AG09319 (cell line): ENCODE measurements around the gene NBAS.

Experiments
- DNase-seq: peaks from one replicate; pipeline ENCODE4 v3.0.0-alpha.2; 2010; ENCODE audit warnings: low read depth; ENCODE audit errors: extremely low read depth
- TF ChIP-seq, protein P1 (sequence below): IDR thresholded peaks from 2 replicates; pipeline ENCODE4 v1.5.1; 2011; ENCODE audit warnings: low read depth, mild to moderate bottlenecking, inconsistent platforms, low read length, moderate library complexity

NBAS gene

DNA sequence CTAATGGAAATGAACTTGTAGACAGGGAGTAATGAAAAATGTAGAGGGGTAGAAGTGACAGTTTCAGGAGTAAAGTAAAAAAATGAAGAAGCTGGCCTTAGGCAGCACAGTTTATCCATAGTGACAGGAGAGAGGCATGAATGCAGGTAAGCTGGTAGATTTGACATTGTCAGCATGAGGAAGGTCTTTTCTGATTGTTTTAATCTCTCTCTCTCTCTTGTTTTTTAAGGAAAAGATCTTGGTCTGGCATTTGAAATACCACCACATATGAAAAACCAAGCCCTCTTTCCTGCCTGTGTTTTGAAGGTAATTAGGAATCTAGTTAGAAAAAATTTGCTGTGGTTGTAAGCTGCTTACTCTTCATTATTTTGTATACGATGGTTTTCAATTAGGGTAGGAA is 44.6 kb upstream of the NBAS start:
- TF ChIP-seq, protein P1, sequence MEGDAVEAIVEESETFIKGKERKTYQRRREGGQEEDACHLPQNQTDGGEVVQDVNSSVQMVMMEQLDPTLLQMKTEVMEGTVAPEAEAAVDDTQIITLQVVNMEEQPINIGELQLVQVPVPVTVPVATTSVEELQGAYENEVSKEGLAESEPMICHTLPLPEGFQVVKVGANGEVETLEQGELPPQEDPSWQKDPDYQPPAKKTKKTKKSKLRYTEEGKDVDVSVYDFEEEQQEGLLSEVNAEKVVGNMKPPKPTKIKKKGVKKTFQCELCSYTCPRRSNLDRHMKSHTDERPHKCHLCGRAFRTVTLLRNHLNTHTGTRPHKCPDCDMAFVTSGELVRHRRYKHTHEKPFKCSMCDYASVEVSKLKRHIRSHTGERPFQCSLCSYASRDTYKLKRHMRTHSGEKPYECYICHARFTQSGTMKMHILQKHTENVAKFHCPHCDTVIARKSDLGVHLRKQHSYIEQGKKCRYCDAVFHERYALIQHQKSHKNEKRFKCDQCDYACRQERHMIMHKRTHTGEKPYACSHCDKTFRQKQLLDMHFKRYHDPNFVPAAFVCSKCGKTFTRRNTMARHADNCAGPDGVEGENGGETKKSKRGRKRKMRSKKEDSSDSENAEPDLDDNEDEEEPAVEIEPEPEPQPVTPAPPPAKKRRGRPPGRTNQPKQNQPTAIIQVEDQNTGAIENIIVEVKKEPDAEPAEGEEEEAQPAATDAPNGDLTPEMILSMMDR = no peak
- no peak for DNase-seq

DNA sequence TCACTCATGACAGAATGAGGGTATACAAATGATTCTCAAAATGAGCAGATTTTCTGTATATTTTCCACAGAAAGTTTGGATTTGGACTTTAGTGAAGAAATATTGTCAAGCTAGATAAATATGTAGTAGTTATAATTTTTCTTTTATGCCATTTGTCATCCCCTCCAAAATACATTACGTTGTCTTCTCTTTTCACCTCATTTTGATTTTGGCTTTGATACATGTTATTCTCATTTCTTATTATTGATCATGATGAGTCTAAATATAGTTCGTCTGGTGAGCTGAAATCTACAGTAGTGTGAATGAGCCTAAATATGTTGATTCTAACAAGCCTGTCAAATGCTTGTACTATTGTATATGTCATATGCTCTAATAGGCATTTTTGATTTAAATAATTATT is 42.8 kb upstream of the NBAS start:
- TF ChIP-seq, protein P1 = no peak
- no peak for DNase-seq

DNA sequence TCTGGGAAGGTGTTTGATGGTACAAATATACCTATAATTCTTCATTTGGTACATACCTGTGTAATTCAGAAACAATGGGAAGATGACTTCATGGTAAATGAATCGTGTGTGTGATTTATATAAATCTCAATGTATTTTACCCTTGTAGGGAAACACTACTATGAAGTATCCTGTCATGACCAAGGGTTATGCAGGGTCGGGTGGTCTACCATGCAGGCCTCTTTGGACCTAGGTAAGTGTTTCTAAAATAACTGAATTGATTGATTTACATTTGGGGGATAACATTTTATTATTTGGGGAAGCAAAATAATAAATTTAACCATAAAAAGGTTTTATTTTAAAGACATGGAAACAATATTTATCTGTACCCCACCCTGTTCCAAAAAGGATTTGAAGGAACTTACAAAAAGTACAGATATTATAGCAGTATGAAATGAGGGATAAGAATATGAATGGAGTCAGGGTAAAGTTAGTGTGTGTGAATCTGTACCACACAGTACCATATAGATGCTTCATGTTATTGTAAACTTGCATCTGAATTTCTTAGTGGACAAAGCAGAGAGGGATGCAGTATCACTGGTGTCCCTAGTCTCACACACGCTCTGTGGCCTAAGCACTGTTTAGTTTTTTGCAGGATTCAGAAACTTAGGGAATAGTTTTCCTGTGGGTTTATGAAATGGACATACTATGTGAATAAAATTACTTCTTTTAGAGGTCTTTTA is 42.1 kb upstream of the NBAS start:
- no peak for DNase-seq
- TF ChIP-seq, protein P1 = no peak

DNA sequence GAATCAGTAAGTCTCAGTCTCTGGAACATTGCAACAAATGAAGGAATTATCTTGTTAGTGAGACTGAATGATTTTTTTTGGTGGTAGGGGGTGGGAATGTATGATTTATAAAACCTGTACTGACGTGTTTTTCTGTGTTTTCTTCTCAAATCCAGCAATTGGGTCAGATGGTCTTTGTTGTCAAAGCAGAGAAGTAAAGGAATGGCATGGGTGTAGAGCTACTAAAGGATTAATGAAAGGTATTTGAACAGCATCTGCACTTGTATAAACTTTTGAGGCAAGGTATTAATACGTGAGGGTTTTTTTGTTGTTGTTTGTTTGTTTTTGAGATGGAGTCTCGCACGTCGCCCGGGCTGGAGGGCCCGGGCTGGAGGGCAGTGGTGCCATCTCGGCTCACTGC is 41.3 kb upstream of the NBAS start:
- TF ChIP-seq, protein P1 = no peak
- no peak for DNase-seq

DNA sequence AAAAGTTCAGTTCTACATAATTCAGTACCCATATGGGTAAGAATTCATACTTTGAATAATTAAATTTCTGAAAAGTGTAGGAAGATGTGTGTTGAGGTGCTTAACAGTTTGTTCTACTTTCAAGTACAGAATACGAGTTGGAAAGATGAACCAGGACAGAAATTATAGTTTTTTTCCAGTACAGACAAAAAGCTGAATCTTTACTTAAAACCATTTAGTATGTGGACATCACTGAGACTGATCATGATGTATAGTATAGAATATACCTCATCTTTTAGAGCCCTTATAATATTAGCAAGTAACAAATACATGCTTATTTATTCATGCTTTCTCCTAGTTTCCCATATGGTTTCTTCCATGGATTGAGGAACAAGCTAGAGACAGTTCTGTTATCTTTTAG is 40.5 kb upstream of the NBAS start:
- DNase-seq = no peak
- TF ChIP-seq, protein P1 = no peak

DNA sequence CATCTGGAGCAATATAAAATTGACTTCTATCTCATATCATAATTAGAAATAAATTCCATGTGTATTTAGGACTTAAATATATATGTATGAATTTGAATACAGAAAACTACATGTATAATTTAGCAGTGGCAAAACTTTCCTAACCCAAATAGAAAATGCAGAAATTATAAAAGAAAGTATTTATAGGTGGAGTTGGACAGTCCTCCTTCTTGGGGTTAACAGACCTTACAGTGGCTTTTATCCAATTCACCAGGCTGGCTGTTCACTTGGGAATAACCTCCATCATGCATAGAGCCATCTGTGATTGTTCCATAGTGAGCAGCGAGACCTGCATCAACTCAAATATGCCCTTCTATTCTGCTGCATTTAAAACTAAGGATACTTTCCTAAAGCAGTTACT is 38.9 kb upstream of the NBAS start:
- TF ChIP-seq, protein P1 = no peak

DNA sequence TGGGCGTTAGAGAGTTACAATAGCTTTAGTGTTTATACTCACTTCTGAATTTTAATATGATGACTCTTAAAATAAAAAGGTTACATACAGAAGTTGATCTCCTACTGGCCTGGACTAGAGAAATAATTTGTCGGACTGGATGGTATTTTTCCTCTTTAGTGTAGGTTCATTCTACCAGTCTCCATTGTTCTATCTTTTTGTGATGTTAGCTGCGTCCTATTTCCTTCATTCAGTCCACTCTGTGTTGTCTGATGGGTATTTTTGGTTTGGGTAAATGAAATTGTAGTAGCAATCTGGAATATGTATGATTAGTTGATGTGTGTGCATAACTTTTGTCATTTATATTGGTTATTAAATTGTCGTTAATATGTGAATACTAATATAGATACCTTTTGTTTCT is 35.8 kb upstream of the NBAS start:
- TF ChIP-seq, protein P1 = no peak
- DNase-seq = no peak

More for the DNA sequence above, 38.9 kb upstream of the NBAS start:
- no peak for DNase-seq
